H1 (cell line): Measurements from ENCODE around the gene CLCA4. TPM values are rescaled to one million over a fixed set of nuclear protein-coding genes. Genes with fewer than 3 reads are reported as not detected.

Source experiments
- CTCF ChIA-PET: fragments of 300-600 bp; sonication (Branson Sonifier 250); formaldehyde crosslinking; loops from one replicate; lab custom pipeline; 2021; ENCODE audit not compliant: partially characterized antibody; lab: Charles Lee
- POLR2A ChIA-PET: fragments of 300-600 bp; sonication (Branson Sonifier 250); formaldehyde crosslinking; loops from one replicate; lab custom pipeline; 2021; ENCODE audit warnings: inconsistent platforms; ENCODE audit not compliant: partially characterized antibody; lab: Charles Lee
- DNase-seq, 2 experiments: peaks; one replicate each; pipeline versions ENCODE4 v3.0.0 to v3.0.0-alpha.2; 2010 to 2022; ENCODE audit warnings: low spot score in 2 of 2, low read depth in 1 of 2, mixed read lengths in 1 of 2
- FAIRE-seq: peaks from 2 replicates; lab custom pipeline; 2011; peaks lifted over from hg19 to GRCh38; lab: Jason Lieb, UNC
- H2AFZ ChIP-seq: 2 replicates; pipeline ENCODE4 v1.8.1; 2012; ENCODE audit warnings: low read length, inconsistent platforms
- H2AK5ac ChIP-seq: 2 replicates; pipeline ENCODE4 v1.6.1; 2013; ENCODE audit warnings: low read depth, low read length
- H2BK120ac ChIP-seq: replicated peaks from 2 replicates; pipeline ENCODE3; 2013; ENCODE audit warnings: low read depth, low read length, inconsistent platforms
- H2BK12ac ChIP-seq: 2 replicates; pipeline ENCODE4 v1.6.1; 2013; ENCODE audit warnings: low read depth, low read length
- H2BK15ac ChIP-seq: 2 replicates; pipeline ENCODE4 v1.6.1; 2013; ENCODE audit warnings: low read length
- H2BK20ac ChIP-seq: 2 replicates; pipeline ENCODE4 v1.6.1; 2013; ENCODE audit warnings: low read length
- H2BK5ac ChIP-seq: 2 replicates; pipeline ENCODE4 v1.6.1; 2013; ENCODE audit warnings: low read depth, low read length
- H3K14ac ChIP-seq: 2 replicates; pipeline ENCODE4 v1.6.1; 2013; ENCODE audit warnings: inconsistent platforms; ENCODE audit not compliant: insufficient read length
- H3K18ac ChIP-seq: 2 replicates; pipeline ENCODE4 v1.6.1; 2013; ENCODE audit warnings: low read length; ENCODE audit errors: extremely low read depth
- H3K23ac ChIP-seq: 2 replicates; pipeline ENCODE4 v1.6.1; 2013; ENCODE audit warnings: inconsistent platforms; ENCODE audit not compliant: insufficient read length
- H3K23me2 ChIP-seq: 2 replicates; pipeline ENCODE4 v1.6.1; 2013; ENCODE audit warnings: low read depth, low read length
- H3K27ac ChIP-seq: 2 replicates; pipeline ENCODE4 v1.6.1; 2011; ENCODE audit warnings: low read depth, low read length, inconsistent platforms
- H3K27me3 ChIP-seq, 4 experiments: replicated peaks in 1 of 4; 1 replicate in 1 of 4; 2 replicates in 3 of 4; pipeline versions ENCODE4 v1.6.1 to v1.8.1; 2011 to 2013; ENCODE audit warnings: low read length in 3 of 4, mild to moderate bottlenecking in 3 of 4, inconsistent platforms in 2 of 4, mixed read lengths in 2 of 4, moderate library complexity in 1 of 4; ENCODE audit not compliant: control insufficient read depth in 3 of 4, insufficient read depth in 3 of 4; ENCODE audit errors: extremely low read depth in 1 of 4
- H3K36me3 ChIP-seq, 4 experiments: 2 replicates each; pipeline versions ENCODE4 v1.6.1 to v1.8.1; 2011 to 2013; ENCODE audit warnings: mild to moderate bottlenecking in 4 of 4, low read length in 3 of 4, moderate library complexity in 2 of 4, control low read depth in 1 of 4, inconsistent platforms in 1 of 4; ENCODE audit not compliant: insufficient read depth in 4 of 4, control insufficient read depth in 2 of 4
- H3K4ac ChIP-seq: replicated peaks from 2 replicates; pipeline ENCODE3; 2013; ENCODE audit warnings: low read length, low read depth, mixed read lengths, inconsistent platforms; ENCODE audit not compliant: insufficient read length
- H3K4me1 ChIP-seq, 4 experiments: replicated peaks in 1 of 4; 1 replicate in 1 of 4; 2 replicates in 3 of 4; pipeline versions ENCODE4 v1.6.1 to v1.8.1; 2011 to 2013; ENCODE audit warnings: low read length in 3 of 4, inconsistent platforms in 2 of 4, mixed read lengths in 1 of 4; ENCODE audit not compliant: insufficient read depth in 4 of 4, control insufficient read depth in 3 of 4
- H3K4me2 ChIP-seq, 2 experiments: 2 replicates each; pipeline versions ENCODE4 v1.6.1 to v1.8.1; 2011 to 2013; ENCODE audit warnings: low read depth in 2 of 2, low read length in 2 of 2, control low read depth in 1 of 2, inconsistent platforms in 1 of 2, mild to moderate bottlenecking in 1 of 2; ENCODE audit not compliant: insufficient read depth in 1 of 2
- H3K4me3 ChIP-seq, 4 experiments: fragments of 200-600, 300-600 bp in 1 of 4; sonication (generic), shearing (Covaris generic), sonication (Bioruptor Twin) in 1 of 4; 2 replicates each; pipeline versions ENCODE4 v1.5.1 to v1.8.1; 2011 to 2016; ENCODE audit warnings: low read length in 4 of 4, low read depth in 3 of 4, control low read depth in 2 of 4, inconsistent platforms in 2 of 4, mild to moderate bottlenecking in 2 of 4, mixed read lengths in 1 of 4, moderate library complexity in 1 of 4; ENCODE audit not compliant: insufficient read depth in 2 of 4; ENCODE audit errors: extremely low read depth in 1 of 4
- H3K56ac ChIP-seq: replicated peaks from 2 replicates; pipeline ENCODE3; 2013; ENCODE audit warnings: low read depth, mild to moderate bottlenecking, mixed read lengths, low read length, inconsistent platforms; ENCODE audit not compliant: insufficient read length
- H3K79me1 ChIP-seq: 2 replicates; pipeline ENCODE4 v1.6.1; 2013; ENCODE audit warnings: low read depth, low read length, control low read depth
- H3K79me2 ChIP-seq, 2 experiments: 2 replicates each; pipeline versions ENCODE4 v1.6.1 to v1.8.1; 2012 to 2013; ENCODE audit warnings: low read length in 2 of 2, mild to moderate bottlenecking in 2 of 2, inconsistent platforms in 1 of 2; ENCODE audit not compliant: insufficient read depth in 2 of 2, control insufficient read depth in 1 of 2
- H3K9ac ChIP-seq, 4 experiments: replicated peaks in 1 of 4; 1 replicate in 1 of 4; 2 replicates in 3 of 4; pipeline versions ENCODE4 v1.6.1 to v1.8.1; 2011 to 2013; ENCODE audit warnings: low read depth in 3 of 4, low read length in 3 of 4, control low read depth in 2 of 4, mild to moderate bottlenecking in 2 of 4, moderate library complexity in 2 of 4, inconsistent platforms in 1 of 4; ENCODE audit errors: extremely low read depth in 1 of 4
- H3K9me3 ChIP-seq, 2 experiments: 2 replicates each; pipeline versions ENCODE4 v1.6.1 to v1.8.1; 2012 to 2013; ENCODE audit warnings: mild to moderate bottlenecking in 2 of 2, moderate library complexity in 2 of 2, control low read depth in 1 of 2, inconsistent platforms in 1 of 2, low read depth in 1 of 2, low read length in 1 of 2, mixed read lengths in 1 of 2; ENCODE audit not compliant: insufficient read depth in 2 of 2
- H4K20me1 ChIP-seq, 2 experiments: replicated peaks in 1 of 2; 2 replicates each; pipeline versions ENCODE3 to v1.8.1; 2011 to 2013; ENCODE audit warnings: inconsistent platforms in 2 of 2, low read length in 2 of 2, mild to moderate bottlenecking in 1 of 2; ENCODE audit not compliant: insufficient read depth in 2 of 2, control insufficient read depth in 1 of 2
- H4K5ac ChIP-seq: 2 replicates; pipeline ENCODE4 v1.6.1; 2013; ENCODE audit warnings: low read length, low read depth, mixed read lengths, inconsistent platforms; ENCODE audit not compliant: insufficient read length
- H4K8ac ChIP-seq: 2 replicates; pipeline ENCODE4 v1.8.0; 2013; ENCODE audit warnings: mild to moderate bottlenecking, moderate library complexity, low read length, inconsistent platforms; ENCODE audit not compliant: insufficient read depth; ENCODE audit errors: extremely low read depth
- H4K91ac ChIP-seq: replicated peaks from 2 replicates; pipeline ENCODE3; 2013; ENCODE audit warnings: low read length, mixed read lengths, inconsistent platforms; ENCODE audit not compliant: insufficient read length
- BACH1 ChIP-seq: IDR thresholded peaks from 2 replicates; pipeline ENCODE4 v1.6.1; 2012; ENCODE audit warnings: low read length, improper control_type of control experiment
- BRCA1 ChIP-seq: IDR thresholded peaks from 2 replicates; pipeline ENCODE4 v1.6.1; 2012; ENCODE audit warnings: low read depth, low read length, improper control_type of control experiment
- FOSL1 ChIP-seq: IDR thresholded peaks from 2 replicates; pipeline ENCODE4 v1.6.1; 2011; ENCODE audit warnings: mild to moderate bottlenecking, low read depth, low read length, moderate library complexity; ENCODE audit not compliant: insufficient read depth
- HDAC6 ChIP-seq: IDR thresholded peaks from one replicate; pipeline ENCODE4 v1.7.1; 2012; ENCODE audit warnings: low read depth, mild to moderate bottlenecking, inconsistent platforms, low read length, moderate library complexity
- KDM4A ChIP-seq: IDR thresholded peaks from one replicate; pipeline ENCODE4 v1.7.1; 2012; ENCODE audit warnings: low read depth, mild to moderate bottlenecking, moderate library complexity, low read length, inconsistent platforms; ENCODE audit not compliant: severe bottlenecking
- MAX ChIP-seq: IDR thresholded peaks from 2 replicates; pipeline ENCODE4 v1.6.1; 2012; ENCODE audit warnings: inconsistent platforms
- NANOG ChIP-seq: IDR thresholded peaks from 2 replicates; pipeline ENCODE4 v1.6.1; 2011; ENCODE audit warnings: low read length, low read depth, mild to moderate bottlenecking, inconsistent platforms; ENCODE audit not compliant: insufficient read depth, poor library complexity, severe bottlenecking
- RBBP5 ChIP-seq: IDR thresholded peaks from 2 replicates; pipeline ENCODE4 v1.7.1; 2012; ENCODE audit warnings: low read depth, mild to moderate bottlenecking, inconsistent platforms, low read length, moderate library complexity, borderline replicate concordance
- SP4 ChIP-seq: IDR thresholded peaks from 2 replicates; pipeline ENCODE4 v1.6.1; 2012; ENCODE audit warnings: low read length, inconsistent platforms
- WGBS, 2 experiments: shearing (Covaris generic) in 1 of 2; methylation state at CpG; one replicate each; pipeline versions ENCODE4 v1.1.6 to v1.1.7; 2013 to 2015; ENCODE audit warnings: low lambda C conversion rate in 2 of 2, mixed read lengths in 2 of 2, inconsistent platforms in 1 of 2, low coverage in 1 of 2, missing lambda C conversion rate in 1 of 2; ENCODE audit not compliant: insufficient replicate concordance in 2 of 2, insufficient coverage in 1 of 2, insufficient read length in 1 of 2; ENCODE audit errors: extremely low coverage in 1 of 2, missing lambda C conversion rate in 1 of 2; 5-methylcytosine and 5-hydroxymethylcytosine counted together
- polyA plus RNA-seq, 7 experiments: library from polyadenylated mRNA; depleted of rRNA in 3 of 7; stranded (reverse) in 5 of 7; unstranded in 2 of 7; fragments of >200 nt in 5 of 7; fragments of 200-250 nt in 2 of 7; gene quantifications; 1 replicate in 5 of 7; 2 replicates in 1 of 7; 4 replicates in 1 of 7; pipeline versions ENCODE4 v1.2.1 to v1.2.3, GENCODE V29; 2011 to 2013; ENCODE audit warnings: missing spikeins in 2 of 7, mixed read lengths in 2 of 7
- total RNA-seq: library from RNA; stranded (reverse); fragmentation: NEBNext Ultra II Directional; extraction: Animal tissue kit (Norgen Biotek cat#: 25700); gene quantifications from 2 replicates; pipeline ENCODE4 v1.2.1, GENCODE V29; 2021

CLCA4 gene
- total and polyA plus RNA-seq, 2 of the 8 experiments (the other 6 are each of a cell fraction or from before 2014, with no cell fraction given): not detected

GRCh38 chr1:86508583-86508969, 38.3 kb upstream of the CLCA4 start:
- no peak overlapping the region for H2BK120ac ChIP-seq
- ChIA-PET POLR2A (interaction anchor here (1.2 kb wide), 1 partner anchor 241 kb away, joined by 3 read pairs; no protein-coding TSS in a partner anchor), CTCF (interaction anchor here (0.7 to 8.1 kb wide), 17 partner anchors 7 to 262 kb away, joined by 3 to 79 read pairs (median 3); no protein-coding TSS in a partner anchor)
- H3K4ac ChIP-seq: no peak overlapping the region
- H2BK12ac ChIP-seq: no peak overlapping the region
- no peak overlapping the region for H2AK5ac ChIP-seq
- no peak overlapping the region for H4K91ac ChIP-seq
- H2BK15ac ChIP-seq: no peak overlapping the region
- H3K27ac ChIP-seq: no peak overlapping the region
- H3K36me3 ChIP-seq: no peaks in the 10 kb centered on the region
- H3K56ac ChIP-seq: no peak overlapping the region
- no peaks in the 10 kb centered on the region for H4K20me1 ChIP-seq
- no peak overlapping the region for H4K8ac ChIP-seq
- H2BK5ac ChIP-seq: no peak overlapping the region
- no peak overlapping the region for H4K5ac ChIP-seq
- no peak overlapping the region for H2BK20ac ChIP-seq
- WGBS, 2 experiments: 86% methylated on average over 2 of the region's 2 CpGs; no CpG with 5 or more reads in 1 of the 2 experiments
- no peaks in the 10 kb centered on the region for H3K9me3 ChIP-seq
- no peak overlapping the region for H3K23ac ChIP-seq
- no peak overlapping the region for H3K4me2 ChIP-seq
- FAIRE-seq (no peak), DNase-seq (no peak)
- TF ChIP-seq MAX (no peak), FOSL1 (no peak), NANOG (no peak), SP4 (no peak), BACH1 (no peak), KDM4A (no peak), RBBP5 (no peak), HDAC6 (no peak), BRCA1 (no peak)
- no peaks in the 10 kb centered on the region for H3K79me2 ChIP-seq
- no peaks in the 10 kb centered on the region for H3K79me1 ChIP-seq
- peaks cover 7 to 11% (median 9%) of the 10 kb centered on the region in 4 experiments for H3K4me1 ChIP-seq
- no peak overlapping the region for H3K9ac ChIP-seq
- no peaks in the 10 kb centered on the region; a peak in 1 of 7 replicates for H3K27me3 ChIP-seq
- no peaks in the 10 kb centered on the region for H3K23me2 ChIP-seq
- no peak overlapping the region for H3K18ac ChIP-seq
- no peak overlapping the region for H3K14ac ChIP-seq
- H3K4me3 ChIP-seq: no peak overlapping the region
- no peak overlapping the region for H2AFZ ChIP-seq
